Right renal cortex interstitium (tissue), 3 donors: ENCODE data around the gene PRKAG2. TPM values are rescaled to one million over a fixed set of nuclear protein-coding genes. Genes with fewer than 3 reads are reported as not detected.
"Not testable (repeated sequence)": the region's sequence is repeated elsewhere in the genome, so short reads cannot be mapped to it uniquely, and the experiment has no call there.

ENCODE experiments used
- DNase-seq, 3 donors: peaks; one replicate each; pipeline ENCODE4 v3.0.0-alpha.2; 2013; ENCODE audit warnings: low read depth in 3 of 3, low spot score in 2 of 3
- polyA plus RNA-seq, 3 donors: library from polyadenylated mRNA; unstranded; fragments of 120-200 nt; gene quantifications; one replicate each; pipeline ENCODE4 v1.2.1, GENCODE V29; 2013; ENCODE audit not compliant: insufficient read length in 3 of 3

Gene PRKAG2
- polyA plus RNA-seq, 3 donors, result 29.7 to 30.4 (median 30.0) TPM

GRCh38 chr7:151590850-151591771, 285.8 kb downstream of the PRKAG2 start:
- no peak for DNase-seq

GRCh38 chr7:151590071-151590849, 286.7 kb downstream of the PRKAG2 start:
- no peak for DNase-seq

GRCh38 chr7:151588982-151589381, 287.9 kb downstream of the PRKAG2 start:
- DNase-seq, result no peak

GRCh38 chr7:151586531-151587260, 290.2 kb downstream of the PRKAG2 start:
- DNase-seq, result no peak

- DNase-seq, result no peak
These were observed 291.0 kb downstream of the PRKAG2 start for GRCh38 chr7:151585744-151586393.

- no peak for DNase-seq
These were observed 295.2 kb downstream of the PRKAG2 start for GRCh38 chr7:151581741-151582140.

- DNase-seq, result no peak
These were observed 297.3 kb downstream of the PRKAG2 start for GRCh38 chr7:151579644-151580043.

GRCh38 chr7:151575410-151575809, 301.5 kb downstream of the PRKAG2 start:
- DNase-seq, result no peak

- DNase-seq, result not testable (repeated sequence)
These were observed 303.9 kb downstream of the PRKAG2 start for GRCh38 chr7:151573046-151573445.

GRCh38 chr7:151572136-151572535, 304.8 kb downstream of the PRKAG2 start:
- no peak for DNase-seq

GRCh38 chr7:151571471-151571870, 305.4 kb downstream of the PRKAG2 start:
- DNase-seq, result no peak

GRCh38 chr7:151570366-151570915, 306.5 kb downstream of the PRKAG2 start:
- no peak for DNase-seq

- no peak for DNase-seq
These were observed 307.7 kb downstream of the PRKAG2 start for GRCh38 chr7:151568956-151569940.

GRCh38 chr7:151566897-151567320, 310.0 kb downstream of the PRKAG2 start:
- DNase-seq, result no peak

- DNase-seq, result no peak
These were observed 311.4 kb downstream of the PRKAG2 start for GRCh38 chr7:151565541-151565940.

- no peak for DNase-seq
These were observed 316.7 kb downstream of the PRKAG2 start for GRCh38 chr7:151560243-151560642.

- DNase-seq, result no peak
These were observed 317.2 kb downstream of the PRKAG2 start for GRCh38 chr7:151559557-151560183.

GRCh38 chr7:151558575-151558974, 318.3 kb downstream of the PRKAG2 start:
- no peak for DNase-seq
